Fibroblast of mammary gland (primary cell): ENCODE measurements around the gene OR5K2.

Experiments used
- DNase-seq: peaks from one replicate; pipeline ENCODE4 v3.0.0-alpha.2; 2010; ENCODE audit warnings: low read depth
- H3K4me3 ChIP-seq: 2 replicates; pipeline ENCODE4 v1.5.1; 2011; ENCODE audit warnings: low read depth, mild to moderate bottlenecking, low read length, moderate library complexity; ENCODE audit not compliant: control insufficient read depth
- TF ChIP-seq, protein P1 (sequence below): conservative IDR thresholded peaks from 2 replicates; pipeline ENCODE4 v1.5.1; 2011; ENCODE audit warnings: low read depth, low read length, inconsistent platforms; ENCODE audit not compliant: control insufficient read depth, insufficient read depth

Gene OR5K2

DNA sequence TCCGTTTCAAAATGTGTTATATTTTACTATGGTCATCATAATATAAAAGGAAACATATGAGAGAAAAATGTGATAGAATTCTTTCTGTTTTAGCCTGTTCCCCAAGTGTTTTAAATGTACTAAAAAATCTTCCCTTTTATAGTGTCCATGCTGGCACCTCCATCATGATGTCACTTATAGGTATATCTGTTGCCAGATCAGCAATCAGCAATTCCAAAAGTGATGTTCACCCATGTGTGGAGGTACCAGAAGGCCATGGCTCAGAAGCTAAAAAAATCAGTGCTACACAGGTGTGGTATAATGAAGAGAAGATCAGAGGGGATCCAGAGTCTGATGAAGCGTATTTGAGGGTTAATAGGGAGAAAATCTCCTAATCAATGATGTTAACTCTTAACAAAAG lies 33.2 kb downstream of the OR5K2 start:
- DNase-seq: no peak
- TF ChIP-seq, protein P1, sequence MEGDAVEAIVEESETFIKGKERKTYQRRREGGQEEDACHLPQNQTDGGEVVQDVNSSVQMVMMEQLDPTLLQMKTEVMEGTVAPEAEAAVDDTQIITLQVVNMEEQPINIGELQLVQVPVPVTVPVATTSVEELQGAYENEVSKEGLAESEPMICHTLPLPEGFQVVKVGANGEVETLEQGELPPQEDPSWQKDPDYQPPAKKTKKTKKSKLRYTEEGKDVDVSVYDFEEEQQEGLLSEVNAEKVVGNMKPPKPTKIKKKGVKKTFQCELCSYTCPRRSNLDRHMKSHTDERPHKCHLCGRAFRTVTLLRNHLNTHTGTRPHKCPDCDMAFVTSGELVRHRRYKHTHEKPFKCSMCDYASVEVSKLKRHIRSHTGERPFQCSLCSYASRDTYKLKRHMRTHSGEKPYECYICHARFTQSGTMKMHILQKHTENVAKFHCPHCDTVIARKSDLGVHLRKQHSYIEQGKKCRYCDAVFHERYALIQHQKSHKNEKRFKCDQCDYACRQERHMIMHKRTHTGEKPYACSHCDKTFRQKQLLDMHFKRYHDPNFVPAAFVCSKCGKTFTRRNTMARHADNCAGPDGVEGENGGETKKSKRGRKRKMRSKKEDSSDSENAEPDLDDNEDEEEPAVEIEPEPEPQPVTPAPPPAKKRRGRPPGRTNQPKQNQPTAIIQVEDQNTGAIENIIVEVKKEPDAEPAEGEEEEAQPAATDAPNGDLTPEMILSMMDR: no peak
- no peak overlapping the region for H3K4me3 ChIP-seq

DNA sequence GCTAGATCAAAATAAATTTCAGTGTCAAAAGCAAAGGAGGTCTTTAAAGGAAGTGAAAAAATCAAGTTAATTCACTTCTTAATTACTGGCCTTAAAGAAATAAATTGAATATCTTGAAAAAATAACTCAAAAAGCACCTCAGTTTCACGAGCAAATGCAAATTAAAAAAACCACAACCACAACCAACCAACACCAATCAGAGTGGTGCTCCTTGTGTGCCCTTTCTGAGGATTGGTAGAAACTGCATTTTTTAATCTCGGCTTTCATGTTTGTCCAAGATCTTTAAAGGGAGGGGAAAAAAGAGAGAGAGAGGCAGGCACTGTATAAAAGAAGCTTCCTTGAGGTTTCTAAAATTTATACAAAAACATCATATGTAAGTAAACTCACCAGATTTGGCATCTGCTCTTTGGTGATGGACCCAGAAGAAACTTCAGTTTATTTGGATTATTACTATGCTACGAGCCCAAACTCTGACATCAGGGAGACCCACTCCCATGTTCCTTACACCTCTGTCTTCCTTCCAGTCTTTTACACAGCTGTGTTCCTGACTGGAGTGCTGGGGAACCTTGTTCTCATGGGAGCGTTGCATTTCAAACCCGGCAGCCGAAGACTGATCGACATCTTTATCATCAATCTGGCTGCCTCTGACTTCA lies 34.3 kb downstream of the OR5K2 start, which contains the start of gene GPR15:
GPR15 (plus strand) TSS at position 357 of the 653 bp plus-strand sequence; CDS start at position 413, 56 bp downstream.
- TF ChIP-seq, protein P1: no peak
- DNase-seq: no peak
- H3K4me3 ChIP-seq: no peak within 1 kb of the TSS

DNA sequence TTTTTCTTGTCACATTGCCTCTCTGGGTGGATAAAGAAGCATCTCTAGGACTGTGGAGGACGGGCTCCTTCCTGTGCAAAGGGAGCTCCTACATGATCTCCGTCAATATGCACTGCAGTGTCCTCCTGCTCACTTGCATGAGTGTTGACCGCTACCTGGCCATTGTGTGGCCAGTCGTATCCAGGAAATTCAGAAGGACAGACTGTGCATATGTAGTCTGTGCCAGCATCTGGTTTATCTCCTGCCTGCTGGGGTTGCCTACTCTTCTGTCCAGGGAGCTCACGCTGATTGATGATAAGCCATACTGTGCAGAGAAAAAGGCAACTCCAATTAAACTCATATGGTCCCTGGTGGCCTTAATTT lies 34.8 kb downstream of the OR5K2 start:
- TF ChIP-seq, protein P1: no peak
- no peak for DNase-seq
- no peak overlapping the region for H3K4me3 ChIP-seq

DNA sequence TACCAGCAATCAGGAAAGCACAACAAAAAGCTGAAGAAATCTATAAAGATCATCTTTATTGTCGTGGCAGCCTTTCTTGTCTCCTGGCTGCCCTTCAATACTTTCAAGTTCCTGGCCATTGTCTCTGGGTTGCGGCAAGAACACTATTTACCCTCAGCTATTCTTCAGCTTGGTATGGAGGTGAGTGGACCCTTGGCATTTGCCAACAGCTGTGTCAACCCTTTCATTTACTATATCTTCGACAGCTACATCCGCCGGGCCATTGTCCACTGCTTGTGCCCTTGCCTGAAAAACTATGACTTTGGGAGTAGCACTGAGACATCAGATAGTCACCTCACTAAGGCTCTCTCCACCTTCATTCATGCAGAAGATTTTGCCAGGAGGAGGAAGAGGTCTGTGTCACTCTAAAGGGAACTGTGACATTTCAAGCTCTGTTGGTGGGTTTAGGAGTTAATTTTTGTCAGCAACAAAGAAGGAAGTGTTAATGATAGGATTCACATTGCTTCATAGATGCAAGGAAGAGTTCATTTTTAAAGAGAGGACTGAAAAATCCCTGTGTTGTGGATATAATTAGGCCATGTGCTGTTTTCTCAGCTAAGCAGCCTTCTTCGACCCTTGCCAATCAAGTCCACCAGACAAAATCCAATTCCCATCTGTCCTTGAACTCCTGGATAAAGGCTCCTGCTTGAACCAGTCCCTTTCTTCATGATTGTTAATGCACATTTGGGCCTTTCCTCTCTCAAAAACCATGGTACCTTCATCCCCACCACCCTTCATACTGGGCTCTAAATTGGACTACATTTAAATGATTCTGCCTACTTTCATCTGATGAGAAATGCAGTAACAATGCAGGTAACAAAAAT lies 35.5 kb downstream of the OR5K2 start:
- DNase-seq: no peak
- no peak overlapping the region for H3K4me3 ChIP-seq
- TF ChIP-seq, protein P1: no peak

DNA sequence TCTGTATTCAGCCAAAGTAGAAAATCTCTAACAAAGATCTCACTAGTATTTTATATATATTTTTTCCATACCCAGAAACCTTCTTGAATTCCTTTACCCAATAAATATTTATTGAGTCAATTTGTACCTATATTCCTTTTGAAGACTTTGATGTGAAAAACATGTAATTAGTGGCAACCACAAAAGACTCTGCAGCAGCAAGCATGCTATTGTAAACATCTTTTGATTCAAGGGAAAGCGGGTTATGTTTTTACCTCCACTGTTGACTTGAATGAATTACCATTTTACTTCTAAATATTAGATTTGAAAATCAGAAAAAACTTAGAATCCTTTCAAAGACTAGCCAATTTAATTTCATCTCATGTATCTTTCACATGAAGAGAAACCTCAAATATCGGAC lies 36.7 kb downstream of the OR5K2 start:
- DNase-seq: no peak
- no peak overlapping the region for H3K4me3 ChIP-seq
- TF ChIP-seq, protein P1: no peak

DNA sequence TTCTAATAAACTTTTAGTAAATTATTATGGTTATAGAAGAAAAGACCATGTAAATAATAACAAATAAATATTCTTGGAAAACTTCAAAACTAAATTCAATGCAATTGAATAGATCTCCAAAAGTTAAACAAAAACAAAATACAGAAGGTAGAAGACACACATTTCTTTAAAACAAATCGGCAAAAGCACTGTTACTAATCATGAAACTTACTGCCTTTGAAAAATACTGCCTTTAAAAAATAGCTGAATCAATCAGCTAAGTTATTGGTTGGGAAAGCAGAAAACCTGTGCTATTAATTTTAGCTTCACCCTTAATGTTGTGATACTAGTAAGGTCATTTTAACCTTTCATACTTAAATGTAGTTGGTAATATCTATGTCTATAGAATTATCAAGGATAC lies 37.3 kb downstream of the OR5K2 start:
- H3K4me3 ChIP-seq: no peak overlapping the region
- no peak for DNase-seq
- TF ChIP-seq, protein P1: no peak
